Activated T-helper 1 cell treated with anti-CD3 and anti-CD28 coated beads, Interleukin-2, amount 50 U/mL, for 16 hours (primary cell): ENCODE results near the gene MED12L.

Source experiments
- DNase-seq, 2 donors: peaks; one replicate each; pipeline ENCODE4 v3.0.0-alpha.2; 2020; ENCODE audit warnings: low read depth in 1 of 2, low spot score in 1 of 2

The MED12L gene

DNA sequence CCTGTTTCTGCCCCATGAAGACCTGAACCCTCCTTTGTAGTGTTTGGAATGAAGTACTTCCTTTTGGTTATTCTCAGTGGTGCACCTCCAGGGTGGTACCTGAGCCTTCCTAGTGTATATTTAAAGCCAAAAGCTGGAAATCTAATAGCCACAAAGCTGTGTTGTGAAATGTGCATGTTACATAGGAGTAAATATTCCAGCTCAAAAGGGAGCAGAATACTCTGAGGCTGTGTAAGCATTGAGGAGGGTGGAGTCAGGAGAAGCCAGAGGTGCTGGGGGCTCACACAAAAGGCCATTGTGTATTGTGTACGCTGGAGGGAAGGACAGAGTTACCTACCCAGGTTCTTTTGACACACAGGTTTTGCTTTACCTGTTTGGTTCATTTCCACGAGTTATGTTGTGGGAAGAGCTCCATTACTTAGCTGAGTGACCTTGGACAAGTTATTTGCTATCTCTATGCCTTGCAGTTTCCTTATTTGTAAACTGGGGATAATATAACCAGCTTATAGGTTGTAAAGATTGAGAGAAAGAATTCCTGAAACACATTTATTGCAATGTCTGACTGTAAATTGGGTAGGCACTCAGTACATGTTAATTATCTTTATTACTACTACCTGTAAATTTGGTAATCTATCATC is 92.9 kb downstream of the MED12L start:
- no peak for DNase-seq

DNA sequence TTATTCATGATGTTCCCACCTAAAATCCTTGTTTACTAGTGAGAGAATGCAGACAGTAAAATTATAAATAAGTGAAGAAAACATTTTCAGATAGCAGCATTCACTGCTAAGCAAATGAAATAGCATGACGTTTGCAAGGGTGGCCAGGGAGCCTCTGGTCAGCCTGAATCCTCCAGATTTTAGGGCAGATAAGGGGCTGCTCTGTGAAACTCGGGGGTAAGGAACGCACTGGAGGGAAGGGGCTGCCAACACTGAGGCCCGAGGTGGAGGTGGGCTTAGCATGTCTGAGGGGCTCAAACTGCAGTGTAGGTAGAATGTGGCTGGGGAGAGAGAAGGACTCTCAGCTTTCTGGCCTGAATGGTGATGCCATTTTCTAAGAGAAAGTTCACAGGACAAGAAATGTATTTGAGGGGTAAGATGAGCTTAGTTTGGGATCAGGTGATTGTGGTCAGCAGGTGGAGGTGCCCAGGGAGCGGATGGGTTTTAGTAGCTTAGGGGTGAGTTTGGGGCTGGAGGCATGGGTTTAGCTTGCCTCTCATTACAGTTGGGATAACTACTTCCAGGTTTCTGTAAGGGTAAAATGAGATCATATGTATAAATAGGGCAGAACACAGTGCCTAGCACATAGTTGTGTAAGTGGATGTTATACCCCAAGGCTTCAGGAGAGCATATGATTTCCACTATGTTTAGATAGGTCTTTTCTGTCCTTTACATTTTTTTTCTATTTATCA is 97.0 kb downstream of the MED12L start:
- DNase-seq, result no peak

DNA sequence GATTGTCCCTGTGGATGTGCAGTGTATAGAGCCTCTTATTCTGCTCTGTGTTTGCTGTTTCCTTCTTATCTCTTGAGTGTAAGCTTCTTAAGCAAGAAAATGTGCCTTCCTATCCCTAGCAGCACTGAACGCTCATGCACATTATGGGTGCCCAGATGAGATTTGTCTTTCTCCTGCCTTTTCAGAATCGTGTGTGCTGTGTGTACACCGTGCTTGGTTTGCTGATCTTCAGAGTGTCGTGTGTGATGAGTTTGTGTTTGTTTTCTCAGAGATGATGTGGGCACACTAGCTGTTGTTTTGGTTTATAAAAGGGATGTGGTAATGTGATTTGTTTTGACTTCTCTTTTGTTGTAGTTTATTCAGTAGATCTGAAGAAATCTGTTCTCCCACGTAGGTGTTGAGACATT is 97.8 kb downstream of the MED12L start:
- no peak for DNase-seq

DNA sequence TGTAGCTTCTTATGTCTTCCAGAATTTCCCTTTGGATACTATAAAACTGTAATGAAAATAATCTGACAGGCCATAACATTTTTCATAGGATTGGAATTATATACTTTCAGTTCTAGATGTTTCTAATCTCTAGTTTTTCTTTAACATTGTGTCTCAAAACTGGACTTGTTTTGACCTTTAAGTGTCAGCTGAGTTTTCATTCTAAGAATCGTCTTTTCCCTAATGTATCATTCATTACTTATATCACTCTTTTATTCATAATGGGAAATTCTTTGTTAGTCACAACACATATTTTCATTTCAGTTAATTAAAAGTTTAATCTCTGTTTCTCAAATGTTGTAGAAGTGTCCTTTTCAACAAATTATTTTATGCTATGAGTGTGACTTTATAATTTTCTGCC is 105.6 kb downstream of the MED12L start:
- no peak for DNase-seq

DNA sequence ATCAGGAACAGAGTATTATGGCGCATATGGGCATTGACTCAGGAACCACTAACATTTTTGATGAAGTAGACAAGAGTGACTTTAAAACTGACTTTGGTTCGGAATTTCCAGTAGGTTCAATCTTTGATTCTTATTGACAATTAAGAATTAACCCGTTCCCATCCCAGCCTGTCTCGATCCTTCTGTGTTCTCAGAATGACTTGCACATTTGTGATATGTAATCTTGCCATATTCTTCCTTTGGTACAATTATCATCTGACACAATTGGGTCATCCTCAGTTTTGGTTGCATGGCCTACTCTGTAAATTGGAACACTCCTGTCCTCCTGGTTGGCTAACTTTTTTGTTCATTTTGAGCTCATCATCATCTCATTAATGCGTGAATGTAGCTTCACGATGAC is 107.1 kb downstream of the MED12L start:
- no peak for DNase-seq

DNA sequence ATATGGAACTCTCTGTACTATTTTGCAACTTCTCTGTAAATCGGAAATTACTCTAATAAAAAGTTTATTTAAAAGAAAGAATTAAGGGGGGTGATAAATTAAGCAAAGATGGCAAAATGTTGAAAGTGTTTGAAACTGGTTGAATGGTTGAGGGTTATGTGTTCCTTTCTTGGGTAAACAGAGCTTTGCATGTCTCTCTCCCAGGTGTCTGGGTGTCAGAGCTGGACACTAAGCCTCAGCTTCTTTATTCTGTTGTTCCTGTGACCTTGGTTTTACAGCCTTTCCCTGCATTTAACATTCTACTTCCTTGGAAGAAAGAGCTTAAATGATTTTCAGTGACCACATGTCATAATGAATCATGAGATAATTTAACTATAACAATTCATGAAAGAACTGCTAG is 110.4 kb downstream of the MED12L start:
- DNase-seq, result no peak

DNA sequence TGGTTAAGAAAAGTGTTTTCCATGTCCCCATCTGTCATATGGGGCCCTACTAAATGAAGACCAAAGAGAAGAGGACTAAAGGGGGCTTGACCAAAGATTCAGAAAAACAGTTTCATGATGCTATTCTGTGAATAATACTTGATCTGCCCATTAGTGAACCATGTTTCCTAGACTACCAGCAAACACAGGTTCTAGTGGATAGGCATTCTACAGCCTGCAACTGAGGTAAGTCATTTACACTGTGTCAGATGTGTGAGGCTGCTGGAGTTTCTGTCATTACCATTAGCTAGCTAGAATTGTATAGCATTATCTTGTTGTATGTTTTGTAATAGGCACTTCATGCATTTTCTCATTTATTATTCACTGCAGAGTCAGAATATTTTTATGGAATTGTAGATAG is 111.0 kb downstream of the MED12L start:
- DNase-seq, result no peak

DNA sequence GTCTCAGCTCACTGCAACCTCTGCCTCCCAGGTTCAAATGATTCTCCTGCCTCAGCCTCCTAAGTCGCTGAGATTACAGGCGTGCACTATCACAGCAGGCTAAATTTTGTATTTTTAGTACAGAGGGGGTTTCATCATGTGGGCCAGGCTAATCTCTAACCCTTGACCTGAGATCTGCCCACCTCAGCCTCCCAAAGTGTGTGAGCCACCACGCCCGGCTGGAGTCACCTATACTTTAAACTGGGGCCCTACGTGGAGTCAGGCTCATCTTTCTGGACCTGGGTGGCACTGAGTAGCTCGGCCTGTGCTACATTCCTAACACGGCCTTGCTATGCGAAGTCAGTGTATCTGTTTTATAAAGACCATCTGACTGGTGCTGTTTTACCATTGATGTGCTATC is 111.8 kb downstream of the MED12L start:
- no peak for DNase-seq

DNA sequence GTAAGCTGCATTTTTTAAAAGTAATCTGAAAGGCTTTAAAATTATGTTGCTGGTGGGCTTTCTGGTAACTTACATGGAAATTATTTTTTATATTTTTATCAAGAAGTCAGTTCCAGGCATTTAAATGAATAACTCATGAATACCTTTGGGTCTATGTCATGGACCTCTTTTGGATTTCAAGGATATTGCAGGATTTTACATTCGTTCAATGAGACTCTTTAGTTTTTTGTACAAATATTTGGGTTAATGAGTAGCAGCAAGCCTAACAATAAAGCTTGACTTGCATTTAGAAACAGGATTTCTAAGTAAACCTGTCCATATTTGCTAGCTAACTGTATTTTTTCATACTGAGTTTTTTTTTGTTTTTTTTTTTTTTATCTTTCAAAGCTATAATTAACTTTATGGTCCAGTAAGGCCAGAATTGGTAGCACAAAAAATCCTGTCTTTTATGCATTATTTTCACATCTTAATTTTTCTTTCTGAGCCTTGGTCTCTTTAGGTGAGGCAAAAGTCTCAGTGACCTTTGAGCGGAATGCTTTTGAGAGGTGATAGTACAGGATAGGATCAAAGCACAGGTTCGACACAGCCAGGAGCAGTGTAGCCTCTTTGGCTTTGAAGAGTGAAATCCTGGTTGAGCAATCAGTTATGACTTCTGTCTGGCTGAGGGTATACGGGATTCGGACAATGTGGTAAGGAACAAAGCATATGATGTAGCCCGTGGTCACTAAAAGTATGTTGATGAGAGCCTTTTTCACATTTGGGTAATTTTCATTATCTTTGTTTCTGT is 112.7 kb downstream of the MED12L start:
- no peak for DNase-seq

DNA sequence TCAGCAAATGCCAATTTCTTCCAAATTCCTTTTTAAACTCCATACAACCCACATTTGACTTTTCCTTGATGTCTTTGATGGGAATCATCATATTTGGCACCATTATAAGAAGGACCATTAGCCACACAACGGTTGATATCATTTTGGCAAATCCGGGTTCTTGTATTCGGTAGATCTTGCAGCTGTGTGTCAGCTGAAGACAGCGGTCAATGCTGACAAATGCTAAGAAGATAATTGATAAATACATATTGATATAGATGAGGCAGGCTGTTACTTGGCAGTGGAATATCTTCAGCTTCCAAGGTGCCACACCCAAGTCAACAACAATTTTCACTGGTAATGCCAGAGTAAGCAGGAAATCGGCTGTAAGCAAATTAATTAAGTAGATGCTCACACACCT is 113.4 kb downstream of the MED12L start:
- DNase-seq, result no peak

DNA sequence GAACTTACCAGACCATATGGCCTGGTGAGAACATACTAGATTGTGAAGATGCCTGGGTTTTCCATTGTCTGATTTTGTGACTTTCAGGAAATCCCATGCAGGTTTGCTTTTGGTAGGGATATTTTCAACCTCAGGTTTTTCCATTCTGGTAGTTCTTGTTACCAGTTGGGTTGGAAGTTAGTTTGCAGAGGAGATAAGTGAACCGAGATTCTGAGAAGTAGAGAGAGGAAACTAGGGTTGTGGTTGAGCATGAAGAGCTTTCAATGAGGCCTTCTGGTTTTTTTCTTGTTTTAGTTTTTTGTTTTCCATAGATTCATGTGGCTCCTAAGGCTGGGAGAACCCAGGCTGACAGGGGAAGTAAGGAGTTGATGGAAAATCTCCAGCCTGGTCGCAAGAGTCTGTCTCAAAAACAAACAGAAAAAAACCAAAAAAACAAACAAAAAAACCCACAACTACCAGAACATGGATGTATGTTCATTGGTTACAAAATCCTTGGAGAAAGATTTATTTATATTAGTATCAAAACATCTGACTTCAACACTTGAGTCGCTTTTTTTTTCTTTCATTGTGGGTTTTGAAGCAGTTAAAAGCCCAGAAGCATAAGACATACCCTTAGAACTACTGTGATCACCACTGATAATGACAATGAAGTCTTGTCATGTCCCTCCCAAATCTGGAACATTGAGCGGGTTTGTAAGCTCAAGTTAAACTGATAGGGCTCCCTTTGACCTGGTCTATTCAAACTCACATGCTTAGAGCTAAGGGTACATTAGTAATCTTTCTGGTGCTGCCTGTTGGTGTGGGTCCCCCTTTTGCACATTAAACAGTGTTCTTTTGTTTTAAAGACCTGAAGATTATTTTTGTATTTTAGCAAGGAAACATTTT is 114.3 kb downstream of the MED12L start:
- no peak for DNase-seq

DNA sequence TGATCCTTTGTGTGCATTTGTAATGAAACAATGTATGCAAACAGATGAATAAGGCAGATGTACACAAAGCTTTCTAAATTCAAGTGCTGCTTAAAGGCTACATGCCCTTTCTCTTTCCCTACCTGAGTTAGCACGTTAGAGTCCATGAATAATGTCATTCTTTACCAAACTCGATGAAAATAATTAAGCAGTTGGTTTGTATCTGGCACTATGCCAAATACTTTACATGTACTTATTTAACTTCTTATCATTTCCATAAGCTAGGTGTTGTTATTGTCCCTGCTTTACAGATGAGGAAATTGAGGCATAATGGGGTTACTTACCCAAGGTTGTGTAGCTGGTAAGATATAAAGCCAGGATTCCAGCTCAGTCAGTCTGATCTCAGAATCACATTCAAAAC is 115.1 kb downstream of the MED12L start:
- no peak for DNase-seq

DNA sequence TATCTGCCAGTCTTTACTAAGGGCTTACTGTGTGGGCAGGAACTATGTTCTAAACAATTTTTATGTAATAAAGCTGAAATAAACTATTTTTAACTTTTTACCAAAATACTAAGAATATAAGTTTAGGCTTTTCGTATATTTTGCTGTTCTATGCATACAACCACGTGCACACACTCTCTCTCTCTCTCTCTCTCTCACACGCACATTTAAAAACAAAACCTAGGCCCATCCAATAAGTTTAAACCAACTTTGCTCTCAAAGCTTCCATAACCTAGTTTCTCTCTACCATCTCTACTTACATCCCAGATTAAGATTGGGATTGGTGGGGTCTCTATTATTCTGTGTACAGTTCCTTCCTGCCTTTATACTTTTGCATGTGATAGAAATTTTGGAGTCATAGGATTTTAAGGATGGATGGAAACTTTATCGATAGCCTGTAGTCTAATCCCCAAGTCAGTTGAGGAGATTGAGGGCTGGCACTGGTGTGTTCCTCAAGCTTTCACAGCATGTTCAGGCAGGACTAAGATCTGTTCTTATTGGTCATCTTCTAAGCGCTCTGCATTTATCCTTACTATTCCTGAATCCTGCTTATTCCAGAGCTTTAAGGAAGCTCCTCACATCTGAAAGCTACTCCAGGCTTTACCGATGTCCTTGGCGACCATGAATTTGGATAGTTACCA is 115.7 kb downstream of the MED12L start:
- DNase-seq, result no peak

DNA sequence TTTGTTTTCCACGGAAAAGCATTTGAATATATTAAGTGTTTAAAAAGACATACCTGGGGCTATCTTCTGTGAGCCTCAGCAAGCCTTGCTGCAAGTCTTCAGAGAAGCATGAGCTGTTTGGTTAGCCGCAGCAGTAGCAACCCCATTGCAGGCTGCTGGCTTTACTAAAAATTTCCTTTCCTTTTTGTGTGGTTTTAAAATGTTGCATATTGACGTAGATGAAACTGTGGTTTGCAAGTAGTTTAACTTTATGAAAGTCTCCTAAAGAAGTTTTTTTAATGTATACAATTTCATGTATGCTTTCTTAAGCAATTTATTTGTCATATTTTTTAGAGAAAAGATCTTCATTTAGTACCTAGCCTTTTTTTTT is 117.6 kb downstream of the MED12L start, which contains the start of gene GPR171:
Gene GPR171 (minus strand): TSS at position 166 of the 370 bp plus-strand sequence. CDS start 3,830 bp downstream, outside the sequence.
- DNase-seq, result peak; percentile 18 to 51

DNA sequence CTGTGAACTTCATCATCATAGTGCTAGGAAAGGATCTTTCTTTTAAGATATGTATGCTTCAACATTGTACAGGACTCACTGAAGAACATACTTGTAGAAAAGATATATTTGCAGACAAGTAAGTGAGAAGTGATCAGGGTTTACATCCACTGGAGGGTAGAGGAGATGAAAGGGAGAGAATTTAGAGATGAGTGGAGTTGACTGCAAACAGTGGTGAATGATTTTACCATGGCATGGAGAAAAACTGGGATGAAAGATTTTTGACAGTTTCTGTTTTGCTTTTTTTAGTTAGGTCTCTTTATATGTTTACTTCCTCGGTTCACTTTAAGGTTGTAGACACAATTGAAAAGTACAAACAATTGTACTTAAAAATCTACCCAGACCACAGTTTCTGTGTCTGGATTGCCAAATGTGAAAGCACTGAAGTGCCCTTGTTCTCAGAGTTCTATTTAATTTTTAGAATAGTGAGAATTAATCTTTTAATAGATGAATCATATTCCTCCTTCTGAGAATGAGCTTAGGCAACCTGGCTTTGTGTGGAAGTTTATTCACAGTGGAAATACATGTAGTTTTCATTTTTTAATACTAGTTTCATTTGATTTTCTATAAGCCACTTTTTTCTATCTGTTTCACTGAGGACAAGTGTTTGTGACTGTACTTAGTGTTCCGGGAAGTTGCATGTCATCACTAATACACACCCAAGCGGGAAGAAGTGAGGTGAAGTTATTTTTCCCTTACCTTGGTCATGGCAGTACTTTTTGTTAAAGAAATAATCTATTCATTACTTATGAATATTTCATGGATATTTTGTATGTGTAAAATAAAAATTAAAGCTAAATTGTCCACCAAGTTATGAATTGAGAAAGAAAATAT is 119.3 kb downstream of the MED12L start:
- DNase-seq, result no peak

DNA sequence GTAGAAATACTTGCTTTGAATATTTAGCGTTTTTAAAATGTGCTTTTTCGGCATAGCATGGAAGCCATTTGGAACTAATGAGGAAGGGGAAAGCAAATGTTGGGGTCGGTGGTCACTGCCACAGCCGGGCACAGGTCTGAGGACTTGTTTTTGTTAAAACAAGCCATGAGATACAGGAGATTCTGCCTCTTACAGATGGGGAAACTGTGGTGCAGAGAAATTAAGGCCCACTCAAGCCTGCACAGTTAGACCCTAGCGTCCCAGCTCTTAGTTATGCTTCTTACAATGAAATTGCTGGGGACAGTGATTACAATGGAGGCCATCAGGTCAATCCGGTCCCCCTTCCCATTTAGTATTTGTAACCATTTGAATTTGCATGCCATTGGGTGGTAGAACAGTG is 120.0 kb downstream of the MED12L start:
- DNase-seq, result no peak

DNA sequence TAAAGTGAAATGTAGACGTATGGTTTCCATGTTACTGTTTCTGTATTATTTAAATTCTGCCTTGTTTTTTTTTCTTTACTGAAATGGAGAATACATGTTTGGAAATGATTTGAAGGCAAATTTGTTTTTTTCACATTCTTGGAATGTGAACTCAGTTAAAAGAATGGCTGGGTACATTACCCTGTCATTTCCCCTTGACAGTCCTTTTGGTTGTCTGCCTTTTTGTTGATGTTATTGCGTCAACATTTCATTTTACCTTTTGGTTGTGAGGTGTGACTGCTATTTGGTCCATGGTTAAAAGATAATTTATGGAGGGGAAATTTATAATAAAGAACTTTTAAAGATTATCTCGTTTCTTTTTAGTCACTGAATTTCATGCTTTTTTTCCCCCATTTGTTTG is 120.7 kb downstream of the MED12L start:
- DNase-seq, result no peak

DNA sequence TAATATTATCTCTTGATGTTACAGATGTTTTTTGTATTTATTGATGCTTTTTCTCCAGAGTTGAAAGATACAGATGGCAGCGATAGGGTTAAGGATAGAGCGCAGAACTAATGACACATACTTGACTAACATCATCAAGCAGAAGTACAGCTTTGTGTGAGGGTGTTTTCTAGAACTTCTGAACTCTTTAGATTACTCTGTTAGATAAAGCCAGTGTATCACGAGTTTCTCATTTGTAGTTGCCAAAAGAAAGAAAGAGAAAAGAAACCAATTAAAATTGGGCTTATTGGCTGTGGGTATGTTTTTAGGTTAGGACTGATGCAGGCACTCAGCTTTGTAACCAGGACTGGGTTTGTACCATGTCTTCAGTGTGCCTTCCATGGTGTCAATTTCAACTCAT is 124.2 kb downstream of the MED12L start:
- no peak for DNase-seq

DNA sequence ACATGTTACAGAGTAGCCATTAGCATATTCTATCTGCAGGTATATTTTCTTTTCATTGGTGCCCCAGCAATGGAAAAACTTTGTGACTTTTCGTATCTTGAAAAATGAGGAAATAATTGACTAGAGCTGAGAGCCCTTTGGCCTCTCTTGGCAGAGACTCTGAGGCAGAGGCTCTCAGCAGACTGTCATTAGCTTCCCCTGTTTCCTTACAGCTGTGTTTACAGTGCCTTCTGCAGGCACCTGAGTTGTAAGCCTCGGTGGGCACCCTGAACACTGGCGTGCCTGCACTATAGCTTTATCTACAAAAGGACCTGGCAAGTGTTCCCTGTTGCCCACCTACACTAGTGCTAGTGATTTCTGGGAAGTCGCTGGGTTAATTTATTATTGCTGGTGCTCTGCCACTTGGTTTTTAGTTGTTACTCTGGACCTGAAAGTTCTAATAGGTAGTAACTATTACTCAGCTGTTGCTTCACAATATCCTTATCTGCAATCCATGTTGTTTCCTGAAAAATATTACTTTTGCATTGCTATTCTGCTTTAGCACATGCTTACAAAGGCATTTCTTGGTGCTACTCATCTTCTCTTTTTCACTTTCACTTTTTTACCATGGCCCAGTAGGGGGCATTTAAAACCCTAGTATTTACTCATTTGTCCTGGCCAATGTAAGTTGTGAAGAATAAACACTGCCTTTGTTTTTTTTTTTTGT is 125.4 kb downstream of the MED12L start:
- DNase-seq, result no peak
